NCI-H226 (cell line): ENCODE measurements around the gene KPNA5.
"Not testable (repeated sequence)": the region's sequence is repeated elsewhere in the genome, so short reads cannot be mapped to it uniquely, and the experiment has no call there.

Experiments
- DNase-seq: peaks from one replicate; pipeline ENCODE4 v3.0.0-alpha.2; 2015

Gene KPNA5

GRCh38 chr6:116680880-116681672 lies at the start of gene KPNA5:
KPNA5 (plus strand) TSS chr6:116681211; CDS start chr6:116681335, 124 bp downstream.
- peak; percentile 88 for DNase-seq

GRCh38 chr6:116631379-116631990 lies 49.5 kb upstream of the KPNA5 start:
- no peak for DNase-seq

GRCh38 chr6:116633685-116634084 lies 47.3 kb upstream of the KPNA5 start:
- DNase-seq, result no peak

- no peak for DNase-seq
Measured at GRCh38 chr6:116648156-116648555, 32.9 kb upstream of the KPNA5 start.

GRCh38 chr6:116649129-116649528 lies 31.9 kb upstream of the KPNA5 start:
- no peak for DNase-seq

GRCh38 chr6:116651916-116652315 lies 29.1 kb upstream of the KPNA5 start:
- no peak for DNase-seq

GRCh38 chr6:116661594-116661993 lies 19.4 kb upstream of the KPNA5 start:
- no peak for DNase-seq

- no peak for DNase-seq
Measured at GRCh38 chr6:116662202-116662601, 18.8 kb upstream of the KPNA5 start.

GRCh38 chr6:116663308-116663707 lies 17.7 kb upstream of the KPNA5 start:
- no peak for DNase-seq

GRCh38 chr6:116664169-116664568 lies 16.8 kb upstream of the KPNA5 start:
- not testable (repeated sequence) for DNase-seq

GRCh38 chr6:116665464-116665863 lies 15.5 kb upstream of the KPNA5 start:
- DNase-seq, result no peak

- DNase-seq, result no peak
Measured at GRCh38 chr6:116666869-116667268, 14.1 kb upstream of the KPNA5 start.

- no peak for DNase-seq
Measured at GRCh38 chr6:116667623-116668022, 13.4 kb upstream of the KPNA5 start.

GRCh38 chr6:116672306-116672705 lies 8.7 kb upstream of the KPNA5 start:
- DNase-seq, result peak; percentile 25

GRCh38 chr6:116676021-116676420 lies 5.0 kb upstream of the KPNA5 start:
- DNase-seq, result no peak

- DNase-seq, result no peak
Measured at GRCh38 chr6:116682334-116682712, 1.3 kb downstream of the KPNA5 start.

GRCh38 chr6:116685437-116685993 lies 4.5 kb downstream of the KPNA5 start:
- DNase-seq, result no peak

- not testable (repeated sequence) for DNase-seq
Measured at GRCh38 chr6:116686475-116687101, 5.6 kb downstream of the KPNA5 start.

GRCh38 chr6:116691154-116691553 lies 10.1 kb downstream of the KPNA5 start:
- DNase-seq, result no peak

- not testable (repeated sequence) for DNase-seq
Measured at GRCh38 chr6:116692873-116693272, 11.9 kb downstream of the KPNA5 start.

- DNase-seq, result not testable (repeated sequence)
Measured at GRCh38 chr6:116693275-116693674, 12.3 kb downstream of the KPNA5 start.

GRCh38 chr6:116695401-116695800 lies 14.4 kb downstream of the KPNA5 start:
- no peak for DNase-seq

- DNase-seq, result no peak
Measured at GRCh38 chr6:116697480-116697879, 16.5 kb downstream of the KPNA5 start.

GRCh38 chr6:116703888-116704287 lies 22.9 kb downstream of the KPNA5 start:
- not testable (repeated sequence) for DNase-seq
